BJ (cell line): ENCODE results near the gene RTL9. TPM values are rescaled to one million over a fixed set of nuclear protein-coding genes. Genes with fewer than 3 reads are reported as not detected.

Experiments used
- CTCF ChIA-PET: fragments of 350-600 bp; formaldehyde crosslinking; extraction: SDS; loops from one replicate; lab custom pipeline; 2021; ENCODE audit warnings: antibody characterized with exemption, inconsistent platforms; lab: Yijun Ruan, JAX
- POLR2A ChIA-PET: fragments of 300-600 bp; sonication (Branson Sonifier 250); formaldehyde crosslinking; extraction: SDS; loops from one replicate; lab custom pipeline; 2021; ENCODE audit warnings: antibody characterized with exemption; lab: Charles Lee
- DNase-seq: peaks from one replicate; pipeline ENCODE4 v3.0.0-alpha.2; 2011; ENCODE audit warnings: low read depth
- H3K27me3 ChIP-seq: 2 replicates; pipeline ENCODE4 v1.6.0; 2011; ENCODE audit warnings: low read length; ENCODE audit not compliant: control insufficient read depth, insufficient read depth
- H3K36me3 ChIP-seq: 2 replicates; pipeline ENCODE4 v1.5.1; 2011; ENCODE audit warnings: low read length; ENCODE audit not compliant: control insufficient read depth, insufficient read depth
- H3K4me3 ChIP-seq: 2 replicates; pipeline ENCODE4 v1.5.1; 2011; ENCODE audit warnings: low read depth, mild to moderate bottlenecking, control low read depth, low read length
- polyA plus RNA-seq: library from polyadenylated mRNA; depleted of rRNA; stranded (reverse); fragments of >200 nt; gene quantifications from 2 replicates; pipeline ENCODE4 v1.2.3, GENCODE V29; 2011
- TF ChIP-seq, protein P1 (sequence below): IDR thresholded peaks from 2 replicates; pipeline ENCODE4 v1.5.1; 2011; ENCODE audit warnings: low read depth, mild to moderate bottlenecking, control low read depth, inconsistent platforms, low read length, moderate library complexity; ENCODE audit not compliant: insufficient read depth

RTL9 gene
- polyA plus RNA-seq, 1 experiment: 0.16 TPM

DNA sequence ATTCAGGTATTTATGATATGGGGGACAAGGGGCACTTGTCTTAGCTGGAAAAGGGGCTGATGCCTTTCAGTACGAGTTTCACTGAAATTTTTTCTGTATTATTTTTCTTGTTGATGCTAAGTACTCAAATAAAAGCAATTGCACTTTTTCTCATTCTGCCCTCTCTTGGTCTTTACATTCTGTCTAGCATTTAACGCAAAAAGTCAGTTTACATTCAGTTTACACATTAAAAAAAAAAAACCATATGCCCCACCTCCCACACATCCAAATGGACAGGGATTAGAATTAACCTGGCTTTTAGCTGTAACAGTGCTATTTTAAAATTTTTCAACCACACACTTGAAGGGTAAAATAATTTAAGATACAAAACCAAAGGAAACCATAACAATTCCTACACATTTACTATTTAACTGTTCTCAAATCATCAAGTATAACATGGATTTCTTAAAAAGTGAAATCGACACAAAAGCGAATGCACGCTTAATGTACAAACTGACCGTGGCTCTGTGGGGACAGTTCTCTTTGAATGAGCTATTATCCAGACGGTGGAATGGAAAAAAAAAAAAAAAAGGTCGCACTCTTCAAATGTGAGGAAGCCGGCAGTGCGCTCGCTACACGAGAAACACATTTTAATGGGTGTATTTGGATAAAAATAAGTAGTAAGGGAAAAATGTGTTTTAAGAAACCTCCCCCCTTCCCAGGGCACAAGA, 42.1 kb upstream of the RTL9 start:
- TF ChIP-seq, protein P1, sequence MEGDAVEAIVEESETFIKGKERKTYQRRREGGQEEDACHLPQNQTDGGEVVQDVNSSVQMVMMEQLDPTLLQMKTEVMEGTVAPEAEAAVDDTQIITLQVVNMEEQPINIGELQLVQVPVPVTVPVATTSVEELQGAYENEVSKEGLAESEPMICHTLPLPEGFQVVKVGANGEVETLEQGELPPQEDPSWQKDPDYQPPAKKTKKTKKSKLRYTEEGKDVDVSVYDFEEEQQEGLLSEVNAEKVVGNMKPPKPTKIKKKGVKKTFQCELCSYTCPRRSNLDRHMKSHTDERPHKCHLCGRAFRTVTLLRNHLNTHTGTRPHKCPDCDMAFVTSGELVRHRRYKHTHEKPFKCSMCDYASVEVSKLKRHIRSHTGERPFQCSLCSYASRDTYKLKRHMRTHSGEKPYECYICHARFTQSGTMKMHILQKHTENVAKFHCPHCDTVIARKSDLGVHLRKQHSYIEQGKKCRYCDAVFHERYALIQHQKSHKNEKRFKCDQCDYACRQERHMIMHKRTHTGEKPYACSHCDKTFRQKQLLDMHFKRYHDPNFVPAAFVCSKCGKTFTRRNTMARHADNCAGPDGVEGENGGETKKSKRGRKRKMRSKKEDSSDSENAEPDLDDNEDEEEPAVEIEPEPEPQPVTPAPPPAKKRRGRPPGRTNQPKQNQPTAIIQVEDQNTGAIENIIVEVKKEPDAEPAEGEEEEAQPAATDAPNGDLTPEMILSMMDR: no peak
- POLR2A ChIA-PET: no interaction called here
- H3K4me3 ChIP-seq: peak overlapping the region; percentile 61
- CTCF ChIA-PET: interaction anchor here (0.7 to 3.1 kb wide), 4 partner anchors 92 to 156 kb away, joined by 4 to 19 read pairs (median 5); no protein-coding TSS in a partner anchor
- no peaks in the 10 kb centered on the region for H3K36me3 ChIP-seq
- no peaks in the 10 kb centered on the region for H3K27me3 ChIP-seq
- no peak for DNase-seq

GRCh38 chrX:110317061-110317819, 41.4 kb upstream of the RTL9 start:
- H3K27me3 ChIP-seq: no peaks in the 10 kb centered on the region
- H3K4me3 ChIP-seq: peak overlapping the region; percentile 61
- TF ChIP-seq, protein P1: no peak
- no peak for DNase-seq
- ChIA-PET CTCF (interaction anchor here (0.7 to 3.1 kb wide), 6 partner anchors 91 to 156 kb away, joined by 3 to 19 read pairs (median 4); no protein-coding TSS in a partner anchor), POLR2A (interaction anchor here (1.1 kb wide), 1 partner anchor 112 kb away, joined by 3 read pairs; no protein-coding TSS in a partner anchor)
- no peaks in the 10 kb centered on the region for H3K36me3 ChIP-seq

DNA sequence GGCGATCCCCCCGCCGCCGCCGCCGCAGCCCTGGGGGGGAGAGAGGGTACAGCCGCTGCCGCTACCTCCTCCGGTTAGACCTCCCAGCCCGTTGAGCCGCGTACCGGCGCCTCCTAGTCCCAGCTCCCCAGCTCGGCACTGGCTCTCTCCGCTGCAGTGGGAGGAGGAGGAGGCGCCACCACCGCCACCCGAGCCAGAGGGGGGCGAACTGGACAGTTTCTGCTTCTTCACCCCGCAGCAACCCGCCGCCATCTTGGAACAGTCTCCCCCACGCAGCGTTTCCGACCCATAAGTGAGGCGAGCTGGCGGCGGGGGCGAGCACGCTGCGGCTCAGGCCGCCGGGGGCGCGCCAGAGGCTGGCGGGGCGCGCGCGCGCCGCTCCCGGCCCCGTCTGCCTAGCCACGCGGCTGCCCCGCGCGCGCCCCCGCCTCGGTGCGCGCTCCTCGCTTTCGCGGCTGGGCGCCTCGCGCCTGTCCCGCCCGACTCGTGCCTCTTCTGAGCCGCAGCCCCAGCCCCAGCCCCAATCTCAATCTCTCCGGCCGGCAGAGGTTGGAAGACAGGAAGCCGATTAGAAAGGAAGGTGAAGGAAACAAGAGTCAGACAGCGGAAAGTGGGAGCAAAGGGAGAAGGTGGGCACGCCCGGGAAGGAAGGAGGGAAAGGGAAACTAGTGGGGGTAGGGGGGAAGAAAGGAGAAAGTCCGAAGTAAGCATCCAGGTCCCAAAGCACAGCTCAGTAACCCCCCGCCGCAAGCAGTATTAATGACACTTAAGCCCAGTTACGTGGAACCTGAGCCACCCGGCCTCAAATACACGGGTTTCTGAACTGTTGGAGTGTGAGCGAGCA, 40.6 kb upstream of the RTL9 start, which contains the start of gene AMMECR1:
Gene AMMECR1, minus strand, starts transcription at position 266 of the 844 bp plus-strand sequence. Its CDS starts 14 bp downstream, at position 252.
- POLR2A ChIA-PET: interaction anchor here (1.1 kb wide), 1 partner anchor 113 kb away, joined by 3 read pairs; no protein-coding TSS in a partner anchor

DNA sequence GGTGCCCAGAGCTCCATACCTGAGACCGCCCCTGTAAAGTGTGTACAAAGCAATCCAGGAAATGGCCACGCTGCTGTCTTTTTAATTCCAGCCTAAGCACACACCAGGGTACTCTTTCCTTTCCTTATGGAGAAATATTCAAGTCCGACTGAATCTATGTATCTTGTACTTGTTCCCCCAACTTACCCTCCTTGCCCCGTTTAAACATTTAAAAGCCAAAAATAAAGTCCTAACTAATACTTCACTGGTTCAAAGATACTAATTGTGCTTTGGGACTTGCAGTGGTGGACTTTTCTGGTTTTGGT, 40.0 kb upstream of the RTL9 start:
- TF ChIP-seq, protein P1: no peak
- Histone ChIP-seq H3K4me3 (peak overlapping the region; percentile 63), H3K36me3 (no peaks in the 10 kb centered on the region), H3K27me3 (no peaks in the 10 kb centered on the region)
- DNase-seq: no peak
- CTCF ChIA-PET: interaction anchor here (1.1 to 3.1 kb wide), 2 partner anchors 76 to 90 kb away, joined by 3 to 19 read pairs; no protein-coding TSS in a partner anchor
- POLR2A ChIA-PET: interaction anchor here (1.1 kb wide), 1 partner anchor 114 kb away, joined by 3 read pairs; no protein-coding TSS in a partner anchor

More for the DNA sequence above, 40.6 kb upstream of the RTL9 start, which contains the start of gene AMMECR1:
- TF ChIP-seq, protein P1: no peak
- Histone ChIP-seq H3K27me3 (no peaks in the 10 kb centered on the region), H3K4me3 (peak within 1 kb of the TSS; percentile 63), H3K36me3 (no peaks in the 10 kb centered on the region)
- CTCF ChIA-PET: interaction anchor here (1.1 to 3.1 kb wide), 5 partner anchors 75 to 157 kb away, joined by 3 to 19 read pairs (median 3); no protein-coding TSS in a partner anchor
- peak; percentile 27 for DNase-seq
